ENCODE results near the gene DOLPP1. TPM values are rescaled to one million over a fixed set of nuclear protein-coding genes. Genes with fewer than 3 reads are reported as not detected.

The DOLPP1 gene
- total RNA-seq, 2 donors from 2014 or later, result 30.1 to 30.4 TPM

- H3K27ac ChIP-seq (ENCODE audit: low read depth, low read length), result peak overlapping the region; percentile 73
- H3K4me3 Mint-ChIP-seq, result peak overlapping the region; percentile 80
- peaks cover 12% of the 10 kb centered on the region for H3K36me3 ChIP-seq (ENCODE audit: control insufficient read depth, insufficient read depth, low read length)
- peak overlapping the region; percentile 94 for H3K4me3 ChIP-seq (ENCODE audit: low read length)
- peaks cover 3% of the 10 kb centered on the region for H3K4me1 ChIP-seq (ENCODE audit: control insufficient read depth, insufficient read depth, low read length)
- H3K27me3 Mint-ChIP-seq (ENCODE audit: insufficient read depth), result no peaks in the 10 kb centered on the region
- H3K27ac Mint-ChIP-seq, result peak overlapping the region; percentile 52
- H3K36me3 Mint-ChIP-seq (ENCODE audit: low read depth), result peaks cover 10% of the 10 kb centered on the region
- H3K9me3 ChIP-seq (ENCODE audit: control insufficient read depth, low read length), result no peaks in the 10 kb centered on the region
- H3K27me3 ChIP-seq (ENCODE audit: control insufficient read depth, insufficient read depth, low read length, poor library complexity, severe bottlenecking), result no peaks in the 10 kb centered on the region
- H3K9me3 Mint-ChIP-seq, result no peaks in the 10 kb centered on the region
- peak overlapping the region; percentile 86 for H3K9ac ChIP-seq (ENCODE audit: extremely low read depth, low read length, poor library complexity, severe bottlenecking)
- DNase-seq, result no peak
- TF ChIP-seq CTCF (conservative IDR thresholded peaks at IDR 0.05), result no peak
- peaks cover 7% of the 10 kb centered on the region for H3K4me1 Mint-ChIP-seq
- 4 to 8% methylated on average over 20 to 30 of the region's 30 CpGs for WGBS, 2 experiments (ENCODE audit: insufficient coverage in 1 of 2, insufficient read length in 1 of 2)
These were observed 535 bp downstream of the DOLPP1 start for GRCh38 chr9:129081388-129081904.

- no peaks in the 10 kb centered on the region for H3K27me3 Mint-ChIP-seq (ENCODE audit: insufficient read depth)
- peaks cover 7% of the 10 kb centered on the region for H3K4me1 Mint-ChIP-seq
- Histone ChIP-seq H3K4me3 (ENCODE audit: low read length) (no peak overlapping the region), H3K36me3 (ENCODE audit: control insufficient read depth, insufficient read depth, low read length) (peaks cover 19% of the 10 kb centered on the region), H3K27me3 (ENCODE audit: control insufficient read depth, insufficient read depth, low read length, poor library complexity, severe bottlenecking) (no peaks in the 10 kb centered on the region), H3K27ac (ENCODE audit: low read depth, low read length) (no peak overlapping the region), H3K9me3 (ENCODE audit: control insufficient read depth, low read length) (no peaks in the 10 kb centered on the region), H3K4me1 (ENCODE audit: control insufficient read depth, insufficient read depth, low read length) (peaks cover 3% of the 10 kb centered on the region), H3K9ac (ENCODE audit: extremely low read depth, low read length, poor library complexity, severe bottlenecking) (no peak overlapping the region)
- peaks cover 23% of the 10 kb centered on the region for H3K36me3 Mint-ChIP-seq (ENCODE audit: low read depth)
- no peak overlapping the region for H3K4me3 Mint-ChIP-seq
- H3K9me3 Mint-ChIP-seq, result no peaks in the 10 kb centered on the region
- no peak for TF ChIP-seq CTCF (conservative IDR thresholded peaks at IDR 0.05)
- H3K27ac Mint-ChIP-seq, result no peak overlapping the region
- DNase-seq, result no peak
- WGBS, 2 experiments (ENCODE audit: insufficient coverage in 1 of 2, insufficient read length in 1 of 2), result 87 to 92% methylated on average over 7 of the region's 7 CpGs
These were observed 3.2 kb downstream of the DOLPP1 start for GRCh38 chr9:129084087-129084486.

- Histone ChIP-seq H3K9ac (ENCODE audit: extremely low read depth, low read length, poor library complexity, severe bottlenecking) (no peak overlapping the region), H3K27me3 (ENCODE audit: control insufficient read depth, insufficient read depth, low read length, poor library complexity, severe bottlenecking) (no peaks in the 10 kb centered on the region)
- H3K27ac Mint-ChIP-seq, result no peak overlapping the region
These were observed 8.3 kb downstream of the DOLPP1 start for GRCh38 chr9:129089246-129089645.

More at GRCh38 chr9:129089246-129089645, 8.3 kb downstream of the DOLPP1 start:
- H3K27ac ChIP-seq (ENCODE audit: low read depth, low read length), result no peak overlapping the region
- WGBS, 2 experiments (ENCODE audit: insufficient coverage in 1 of 2, insufficient read length in 1 of 2), result 96 to 100% methylated on average over 1 to 15 of the region's 15 CpGs
- no peak overlapping the region for H3K4me3 ChIP-seq (ENCODE audit: low read length)
- no peak for TF ChIP-seq CTCF (conservative IDR thresholded peaks at IDR 0.05)
- H3K9me3 ChIP-seq (ENCODE audit: control insufficient read depth, low read length), result no peaks in the 10 kb centered on the region
- Mint-ChIP-seq H3K9me3 (no peaks in the 10 kb centered on the region), H3K27me3 (ENCODE audit: insufficient read depth) (no peaks in the 10 kb centered on the region), H3K4me3 (no peak overlapping the region), H3K4me1 (no peaks in the 10 kb centered on the region), H3K36me3 (ENCODE audit: low read depth) (peaks cover 37% of the 10 kb centered on the region)
- H3K36me3 ChIP-seq (ENCODE audit: control insufficient read depth, insufficient read depth, low read length), result peaks cover 29% of the 10 kb centered on the region
- DNase-seq, result no peak
- no peaks in the 10 kb centered on the region for H3K4me1 ChIP-seq (ENCODE audit: control insufficient read depth, insufficient read depth, low read length)
